DMS 273 (cell line): Measurements from ENCODE around the gene SYNDIG1L.
A peak's percentile ranks its signal among the peaks of the same experiment; 100 is the strongest.

Experiments used
- DNase-seq: peaks from one replicate; lab custom pipeline; 2025; ENCODE audit not compliant: unreplicated experiment; lab: John Stamatoyannopoulos, UW

Gene SYNDIG1L

DNA sequence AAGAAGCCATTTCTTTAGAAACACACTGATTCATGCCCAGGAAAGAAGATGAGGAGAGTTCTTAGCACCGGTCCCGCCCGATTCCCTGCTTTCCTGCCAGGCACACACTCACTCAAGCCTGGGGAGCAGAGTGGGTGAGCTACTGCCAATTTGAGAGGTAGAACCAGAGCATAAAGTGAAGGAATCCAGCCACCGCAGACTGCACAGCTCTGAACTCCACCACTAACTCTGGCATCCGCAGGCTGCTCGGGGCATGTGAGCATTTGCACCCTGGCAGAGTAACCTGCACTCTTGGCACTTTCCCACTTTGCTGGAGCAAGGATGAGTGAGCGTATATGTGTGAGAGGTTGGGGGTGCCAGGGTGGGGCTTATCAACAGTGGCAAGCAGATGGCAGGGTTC, 4.0 kb upstream of the SYNDIG1L start:
- no peak for DNase-seq

DNA sequence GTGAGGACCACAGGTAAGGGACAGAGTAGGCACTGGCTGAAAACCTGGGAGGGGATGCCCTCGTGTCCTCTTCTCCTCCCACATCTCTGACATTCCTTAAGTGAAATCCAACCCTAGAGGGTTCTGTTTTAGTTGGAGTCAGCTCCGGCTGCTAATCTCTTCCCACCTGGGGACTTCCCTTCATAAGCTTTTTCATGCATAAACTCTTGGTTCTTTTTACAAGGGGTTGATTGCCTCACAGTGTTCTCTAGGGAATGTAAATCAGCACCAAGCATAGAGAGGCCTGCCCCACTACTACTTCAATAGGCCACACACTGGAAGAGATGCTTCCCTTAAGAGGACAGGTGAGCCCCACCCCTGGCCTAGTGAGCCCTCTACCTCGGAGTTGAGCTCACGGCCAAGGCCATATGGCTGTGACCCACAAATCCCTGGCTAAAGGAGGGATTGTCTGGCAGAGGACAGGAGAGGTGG, 3.2 kb upstream of the SYNDIG1L start:
- no peak for DNase-seq

DNA sequence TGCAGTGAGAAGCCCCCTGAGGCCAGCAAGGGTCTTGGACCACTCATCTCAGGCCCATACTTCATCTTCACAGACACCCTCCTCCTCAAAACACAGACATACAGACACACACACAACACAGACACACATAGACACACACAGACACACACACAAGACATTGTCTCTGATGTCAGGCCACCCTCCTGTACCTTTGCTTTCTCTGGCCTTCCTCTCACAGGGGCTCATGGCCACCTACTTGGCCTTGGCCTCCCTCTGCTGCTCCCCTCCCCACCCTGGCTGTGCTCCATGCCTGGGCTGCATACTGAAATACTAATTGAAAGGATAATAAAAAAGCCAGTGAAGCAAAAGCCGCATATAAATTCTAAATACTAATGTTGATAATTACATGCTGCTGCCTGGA, 1.6 kb upstream of the SYNDIG1L start:
- no peak for DNase-seq

DNA sequence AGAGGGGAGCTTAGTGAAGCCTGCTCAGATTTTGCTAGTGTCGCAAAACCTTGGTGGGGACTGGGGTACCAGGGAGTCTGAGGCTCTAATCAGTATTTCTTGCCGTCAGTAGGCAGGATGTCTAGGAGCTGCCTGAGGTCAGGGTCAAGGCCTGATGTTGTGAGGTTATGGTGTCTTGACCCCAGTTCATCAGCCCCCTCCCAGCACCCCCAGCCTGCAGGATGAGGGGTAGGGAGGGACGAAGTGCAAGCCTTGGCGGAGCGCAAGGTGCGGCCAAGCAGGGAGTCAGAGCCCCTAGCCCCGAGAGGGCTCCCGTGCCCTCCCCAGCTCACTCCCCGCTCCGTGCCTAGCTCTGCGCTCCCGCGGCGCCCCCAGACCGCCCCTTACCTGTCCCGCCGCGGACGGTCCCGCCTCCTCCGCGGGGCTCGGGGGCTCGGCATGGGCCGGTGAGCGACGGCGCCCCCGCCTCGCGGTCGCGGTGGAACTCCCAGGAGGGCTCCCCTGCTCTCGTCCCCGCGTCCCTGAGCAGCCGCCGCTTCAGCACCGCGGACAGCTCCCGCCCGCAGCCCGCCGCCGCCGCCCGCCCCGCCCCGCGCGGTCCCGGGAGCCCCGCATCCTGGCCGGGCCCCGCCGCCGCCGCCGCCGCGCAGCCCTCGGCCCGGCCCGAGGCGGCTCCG, 347 bp downstream of the SYNDIG1L start:
- peak; percentile 67 for DNase-seq

DNA sequence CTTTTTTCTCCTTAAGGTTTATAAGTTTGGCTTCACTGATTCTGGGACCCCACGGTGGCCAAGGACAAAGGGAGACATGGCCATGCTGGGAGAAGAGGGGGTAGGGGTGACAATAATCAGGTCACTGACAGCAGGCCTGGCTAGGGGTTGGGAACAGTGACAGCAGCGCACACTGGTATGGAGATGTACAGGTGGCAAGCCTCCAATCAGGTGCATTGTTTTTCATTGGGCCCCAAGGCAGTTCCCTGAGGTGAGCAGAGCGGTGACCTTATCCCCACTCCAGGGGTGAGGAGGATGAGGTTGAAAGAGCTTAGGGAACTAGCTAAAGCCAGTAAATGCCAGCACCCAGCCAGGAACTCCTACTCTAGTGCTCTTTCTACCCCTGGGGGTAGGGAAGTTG, 1.4 kb downstream of the SYNDIG1L start:
- DNase-seq: no peak

DNA sequence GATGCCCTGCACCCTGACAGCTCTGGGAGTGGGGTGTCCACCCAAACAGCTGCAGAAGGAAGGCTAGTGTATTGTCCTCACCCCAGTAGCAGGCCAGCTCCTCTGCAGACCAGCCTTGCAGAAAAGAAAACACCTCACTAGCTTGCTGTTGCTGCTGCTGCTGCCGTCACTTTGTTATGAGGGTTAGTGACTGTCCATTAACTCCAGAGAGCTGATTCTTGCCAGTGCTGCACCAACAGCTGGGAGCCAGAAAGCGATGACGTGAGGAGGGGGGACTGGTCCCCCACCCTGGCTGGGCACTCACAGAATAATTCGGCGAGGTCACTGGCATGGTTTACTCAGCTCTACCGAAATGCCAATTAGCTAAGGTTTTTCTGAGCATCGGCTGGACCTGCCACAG, 2.8 kb downstream of the SYNDIG1L start:
- DNase-seq: no peak

DNA sequence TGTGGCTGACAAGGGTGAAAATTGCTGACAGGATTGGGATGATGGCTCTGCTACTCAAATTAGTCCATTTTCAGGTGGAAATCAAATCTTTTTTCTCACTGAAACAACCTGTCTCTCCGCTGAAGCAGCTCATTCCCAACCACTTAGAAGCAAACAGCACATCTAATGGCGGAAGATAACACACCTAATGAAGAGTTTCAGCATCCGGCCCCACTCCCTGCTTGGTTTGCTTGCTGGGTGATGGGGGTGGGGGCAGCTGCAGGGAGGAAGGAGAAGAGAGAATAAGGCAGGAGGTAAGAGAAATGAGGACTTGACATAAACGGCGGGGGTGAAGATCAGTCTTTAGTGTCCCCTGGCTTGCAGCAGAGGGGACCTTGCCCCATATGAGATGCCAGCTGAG, 4.0 kb downstream of the SYNDIG1L start:
- no peak for DNase-seq

DNA sequence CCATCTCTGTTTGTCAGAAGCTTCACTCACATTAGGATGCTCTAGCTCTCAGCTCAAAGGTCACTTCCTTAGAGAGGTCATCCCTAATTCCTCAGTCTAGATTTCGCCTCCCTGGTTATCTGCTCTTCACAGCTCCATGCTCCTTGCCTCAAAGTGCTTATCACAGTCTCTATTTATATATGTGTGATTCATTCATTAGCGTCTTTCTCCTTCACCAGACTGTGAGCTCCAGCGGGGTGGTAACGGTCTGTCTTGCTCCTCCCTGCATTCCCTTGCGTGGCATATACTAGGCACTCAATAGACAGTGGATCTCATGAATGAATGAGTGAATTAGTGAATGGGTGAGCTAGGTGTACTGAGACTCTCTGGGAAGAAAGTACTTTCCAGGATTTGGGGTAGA, 6.9 kb downstream of the SYNDIG1L start:
- DNase-seq: no peak

DNA sequence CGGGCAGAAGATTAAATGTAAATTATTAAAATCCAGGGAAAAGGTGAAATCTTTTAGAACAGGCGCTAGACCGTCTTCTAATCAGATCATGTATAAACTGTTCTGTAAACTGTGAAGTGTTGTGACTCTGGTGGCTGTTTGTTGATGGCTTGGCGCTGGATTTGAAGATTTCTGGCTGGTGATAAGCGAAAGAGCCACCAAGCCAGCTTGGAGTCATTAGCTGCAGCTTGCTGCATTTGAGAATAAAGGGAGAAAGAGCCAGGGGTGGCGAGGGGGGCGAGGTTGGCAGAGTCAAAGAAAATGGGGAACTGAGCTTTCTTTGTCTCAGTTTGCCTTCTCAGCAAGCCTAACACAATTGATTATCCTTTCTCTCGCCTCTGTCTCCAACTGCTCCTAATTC, 8.0 kb downstream of the SYNDIG1L start:
- no peak for DNase-seq

DNA sequence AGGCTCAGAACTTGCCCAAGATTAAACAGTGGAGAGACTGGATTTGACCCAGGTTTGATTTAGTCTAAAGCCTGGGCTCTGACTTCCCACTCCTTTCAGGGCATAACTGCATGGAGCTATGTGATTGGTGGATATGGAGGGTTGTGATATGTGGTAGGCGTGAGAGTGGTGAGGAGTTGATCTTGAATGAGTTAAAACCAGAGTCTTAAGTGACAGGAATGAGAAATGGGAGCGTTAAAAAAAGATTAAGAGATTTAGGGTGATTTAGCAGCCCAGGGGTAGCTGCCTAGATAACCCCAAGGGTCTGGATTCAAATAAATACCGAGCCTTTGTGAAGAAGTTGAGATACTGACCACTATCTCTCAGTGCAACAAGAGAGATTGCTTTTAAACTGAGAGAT, 8.4 kb downstream of the SYNDIG1L start:
- DNase-seq: no peak

DNA sequence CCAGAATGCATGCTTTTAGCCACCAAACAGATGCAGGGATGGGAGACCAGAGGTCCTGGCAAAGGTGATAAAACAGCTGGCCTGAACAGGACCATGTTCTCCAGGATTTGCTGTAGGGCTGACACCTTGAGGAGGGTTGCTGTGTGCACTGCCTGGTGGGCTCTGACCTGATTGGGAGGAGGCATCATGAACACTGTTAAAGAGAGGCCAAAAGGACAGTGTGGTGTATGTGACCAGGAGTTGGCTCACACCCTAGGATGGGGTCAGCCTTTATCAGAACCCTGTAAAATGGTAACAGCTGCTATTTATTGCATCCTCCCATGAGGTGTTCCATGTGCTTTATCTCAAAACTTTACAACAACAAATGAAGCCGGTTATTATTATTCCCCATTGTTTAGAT, 8.8 kb downstream of the SYNDIG1L start:
- no peak for DNase-seq

DNA sequence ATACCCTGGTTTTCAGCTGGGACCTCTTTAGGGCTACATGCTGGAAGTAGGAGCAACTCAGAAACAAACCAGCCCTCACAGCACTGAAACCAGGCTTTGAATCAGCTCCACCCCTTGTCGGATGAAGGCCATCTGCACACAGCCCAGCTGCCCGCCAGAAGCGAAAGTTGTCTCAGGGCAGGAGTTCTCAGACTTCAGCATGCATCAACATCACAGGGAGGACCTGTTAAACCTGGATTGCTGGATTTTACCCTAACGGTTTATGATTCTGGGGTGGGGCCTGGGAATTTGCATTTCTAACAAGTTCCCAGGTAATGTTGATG, 10.9 kb downstream of the SYNDIG1L start:
- DNase-seq: peak; percentile 64

DNA sequence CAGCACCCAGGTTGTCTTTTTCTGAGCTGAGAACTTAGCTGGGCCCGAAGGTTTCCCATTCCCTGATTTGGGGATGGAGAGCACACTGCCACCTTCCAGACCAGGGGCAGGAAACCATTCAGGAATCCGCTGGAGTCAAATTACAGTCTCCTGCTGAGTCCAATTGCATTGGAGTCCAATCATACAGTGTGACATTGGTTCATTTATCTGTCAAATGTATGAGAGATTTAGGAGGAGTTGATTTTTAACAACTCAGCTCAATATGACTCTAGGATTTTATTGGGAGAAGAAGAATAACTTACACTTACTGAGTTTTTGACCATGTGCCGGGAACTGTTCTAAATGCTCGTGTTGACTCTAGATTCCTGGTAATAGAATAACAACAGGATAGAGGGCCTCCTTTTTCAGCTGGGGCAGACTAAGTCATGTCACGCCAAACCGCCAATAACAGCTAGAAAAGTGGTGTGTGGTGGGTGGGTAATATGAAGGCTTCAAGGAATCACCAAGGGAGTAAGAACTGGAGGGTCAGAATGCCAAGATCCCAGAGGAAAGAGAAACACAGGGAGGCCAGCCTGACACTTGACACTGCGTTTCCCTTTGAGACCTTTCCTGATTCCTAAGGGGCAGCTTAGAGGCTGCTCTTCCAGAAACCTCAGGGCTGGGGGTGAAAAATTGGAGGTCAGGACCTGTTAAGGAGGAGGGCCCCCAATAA, 11.5 kb downstream of the SYNDIG1L start:
- peak; percentile 27 for DNase-seq

DNA sequence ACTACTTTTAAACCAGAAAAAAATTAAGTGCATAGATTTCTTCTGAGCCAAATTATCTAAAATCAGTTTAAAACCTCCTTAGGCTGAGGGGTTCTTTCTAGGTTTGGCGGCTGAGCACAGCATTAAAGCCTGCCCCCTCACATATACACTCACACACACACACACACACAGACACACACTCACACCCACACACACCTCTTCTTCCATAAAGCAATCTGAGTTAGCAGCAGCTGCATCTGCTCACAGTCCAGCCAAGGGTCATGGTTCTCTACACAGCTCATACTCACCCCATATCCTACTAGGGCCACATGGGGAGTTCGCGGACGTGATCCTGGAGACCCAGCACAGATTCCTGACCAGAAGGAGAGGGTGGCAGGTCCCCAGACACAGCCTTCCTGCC, 12.4 kb downstream of the SYNDIG1L start:
- DNase-seq: no peak

DNA sequence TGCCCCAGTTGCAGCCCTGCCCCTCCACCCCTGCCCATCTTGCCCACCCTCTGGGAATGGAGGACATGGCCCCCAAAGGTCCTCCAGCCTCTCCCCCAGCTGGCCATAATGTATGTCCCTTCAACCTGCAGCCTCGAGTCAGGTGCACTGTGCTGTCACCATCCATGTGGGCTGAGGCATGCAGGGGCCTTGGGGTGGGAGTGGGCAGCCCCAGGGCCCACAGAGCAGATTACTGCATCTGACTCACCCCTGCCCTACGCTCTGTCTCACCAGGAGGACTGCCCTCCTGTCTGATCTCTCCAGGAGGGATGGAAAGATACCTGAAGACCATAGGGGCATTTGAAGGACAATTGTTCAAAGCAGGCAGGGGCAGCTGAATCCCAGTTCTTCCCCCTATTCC, 13.3 kb downstream of the SYNDIG1L start:
- no peak for DNase-seq

DNA sequence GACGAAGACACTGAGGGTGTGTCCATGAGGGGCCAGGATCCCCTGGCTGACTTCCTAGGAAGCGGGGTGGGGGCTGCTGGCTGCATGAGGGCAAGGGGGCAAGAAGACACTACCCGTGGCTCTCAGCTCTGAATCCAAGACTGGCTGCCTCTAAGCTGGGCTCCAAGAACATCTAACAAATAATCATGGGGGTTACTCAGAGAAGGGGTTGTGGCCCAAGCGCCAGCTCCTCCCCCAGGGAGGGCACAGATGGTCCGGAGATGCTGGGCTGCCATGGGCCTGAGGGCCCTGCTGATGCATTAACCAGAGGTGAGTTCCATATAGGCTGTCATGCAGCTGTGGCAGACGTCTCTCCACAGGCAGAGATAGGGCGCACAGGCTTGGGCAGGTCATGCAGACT, 14.3 kb downstream of the SYNDIG1L start:
- no peak for DNase-seq

DNA sequence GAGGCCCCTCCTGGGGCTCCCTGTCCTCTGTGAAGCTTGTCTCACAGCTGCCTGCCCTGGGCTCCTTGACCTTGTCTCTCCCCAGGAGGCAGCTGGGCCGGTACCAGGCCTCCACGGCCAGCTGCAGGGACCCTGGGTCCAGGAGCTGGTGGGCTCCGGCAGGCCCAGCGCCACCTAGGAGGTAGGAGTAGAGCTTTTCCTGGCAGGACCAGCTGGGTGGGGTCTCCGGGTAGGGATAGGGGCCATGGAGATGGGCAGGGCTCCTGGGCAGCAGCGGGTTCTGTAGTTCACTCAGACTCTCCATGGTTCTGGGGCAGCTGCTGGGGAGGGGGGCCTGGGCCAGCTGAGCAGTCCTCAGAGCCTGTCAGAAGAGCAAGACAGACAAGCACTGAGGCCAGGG, 16.6 kb downstream of the SYNDIG1L start:
- DNase-seq: no peak

DNA sequence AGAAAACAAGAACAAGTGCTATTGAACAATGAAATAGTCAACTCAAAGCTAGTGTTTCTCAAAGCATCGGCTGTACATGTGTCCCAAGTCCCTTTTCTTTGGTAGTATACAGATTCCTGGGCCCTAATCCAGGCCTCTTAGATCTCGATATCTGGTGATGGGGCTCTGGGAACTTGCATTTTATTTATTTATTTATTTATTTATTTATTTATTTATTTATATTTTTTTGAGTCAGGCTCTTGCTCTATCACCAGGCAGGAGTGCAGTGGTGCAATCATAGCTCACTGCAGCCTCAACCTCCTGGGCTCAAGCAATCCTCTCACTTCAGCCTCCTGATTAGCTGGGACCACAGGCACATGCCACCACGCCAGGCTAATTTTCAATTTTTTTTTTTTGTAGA, 17.1 kb downstream of the SYNDIG1L start:
- DNase-seq: no peak

DNA sequence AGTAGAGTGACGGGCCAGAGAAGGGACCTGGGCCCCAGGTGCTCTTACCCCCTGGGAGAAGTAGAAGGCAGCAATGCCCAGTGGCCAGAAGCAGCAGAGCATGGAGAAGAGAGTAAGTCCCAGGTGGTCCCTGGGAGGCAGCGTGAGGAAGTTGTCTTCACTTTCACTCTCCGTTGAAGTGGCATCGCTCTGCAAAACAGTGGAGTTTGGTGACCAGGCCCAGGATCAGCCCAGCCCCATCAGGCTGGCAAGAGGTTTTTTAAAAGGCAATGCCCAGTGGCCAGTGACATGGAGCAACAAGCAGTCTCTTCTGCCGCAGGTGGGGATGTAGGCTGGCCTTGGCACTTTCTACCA, 18.2 kb downstream of the SYNDIG1L start:
- no peak for DNase-seq

DNA sequence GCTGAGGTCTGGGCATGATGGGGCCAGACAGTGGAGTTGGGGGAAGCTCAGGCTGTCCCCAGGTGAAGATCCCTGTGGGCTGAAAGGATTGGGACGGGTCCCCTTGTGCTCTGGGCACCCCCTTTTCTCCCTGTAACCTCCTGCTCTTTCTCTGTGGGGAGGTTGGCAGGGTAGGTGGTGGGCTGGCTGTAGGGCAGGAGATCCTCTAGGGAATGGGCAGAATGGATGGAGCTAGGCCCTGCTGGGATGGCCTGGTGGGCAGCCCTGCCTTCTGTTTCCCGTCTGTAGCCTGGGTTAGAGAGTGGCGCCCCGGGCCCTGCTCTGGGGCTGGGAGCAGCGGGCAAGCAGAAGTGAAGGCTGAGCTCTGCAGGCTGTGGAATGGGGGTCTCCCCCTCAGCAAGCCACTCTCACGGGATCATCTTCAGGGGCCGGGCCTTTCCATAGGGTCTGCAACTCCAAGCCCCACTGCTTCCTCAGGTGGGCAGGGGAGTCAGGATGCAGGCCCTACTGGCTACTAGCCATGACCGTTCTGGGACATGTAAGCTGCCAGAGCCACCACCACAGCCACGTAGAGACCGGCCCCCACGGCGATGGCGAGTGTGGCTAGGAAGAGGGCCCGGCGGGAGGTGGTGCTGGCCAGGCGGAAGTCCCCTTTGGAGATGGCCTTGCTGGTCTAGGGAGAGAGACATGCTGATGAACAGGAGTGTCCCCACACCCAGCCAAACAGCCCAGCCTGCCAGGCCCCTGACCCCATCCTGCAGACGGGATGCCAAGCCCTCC, 18.8 kb downstream of the SYNDIG1L start:
- no peak for DNase-seq

DNA sequence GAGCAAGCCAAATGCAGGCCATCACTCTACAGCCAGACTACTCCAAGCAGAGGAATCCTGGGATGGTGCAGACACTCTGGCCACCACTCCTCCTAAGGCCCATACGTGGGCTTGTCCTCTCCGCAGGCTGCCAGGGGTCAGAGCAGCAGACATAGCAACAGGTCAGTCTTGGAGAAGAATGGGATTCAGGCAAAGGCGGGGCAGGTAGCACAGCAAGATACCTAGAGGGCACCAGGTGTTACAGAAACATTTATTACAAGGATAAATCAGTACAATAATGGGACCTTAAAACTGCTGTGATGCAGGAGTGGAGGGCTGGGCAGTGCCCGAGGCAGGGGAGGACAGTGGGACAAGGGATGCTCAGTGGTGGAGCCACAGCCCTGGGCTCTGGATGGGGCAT, 20.3 kb downstream of the SYNDIG1L start:
- DNase-seq: no peak

DNA sequence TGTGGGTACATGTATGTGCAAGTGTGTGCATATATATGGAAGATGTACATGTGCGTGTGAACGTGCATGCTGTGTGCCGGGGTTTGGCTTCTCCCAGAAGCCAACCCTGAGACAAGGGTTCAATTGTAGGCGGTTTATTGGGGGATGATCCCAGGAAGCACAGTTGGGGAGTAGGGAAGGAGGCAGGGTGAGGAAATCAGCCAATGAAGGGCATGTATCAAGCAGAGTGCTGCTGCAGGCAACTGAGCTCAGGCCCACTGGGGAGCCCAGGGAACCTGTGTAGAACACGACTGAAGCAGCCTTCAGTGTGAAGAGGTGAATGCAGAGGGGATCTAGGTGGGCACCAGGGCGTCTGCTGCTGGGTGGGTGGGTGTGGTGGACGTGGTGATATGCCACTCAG, 21.6 kb downstream of the SYNDIG1L start:
- no peak for DNase-seq
